ENCODE measurements around the gene SLC49A4.
"Not testable (repeated sequence)": the region's sequence is repeated elsewhere in the genome, so short reads cannot be mapped to it uniquely, and the experiment has no call there.

Gene SLC49A4

GRCh38 chr3:122794779-122795673, at the start of gene SLC49A4:
Gene SLC49A4, plus strand, starts transcription at chr3:122795069. Its CDS starts 124 bp downstream, at chr3:122795193.
- peak; percentile 37 to 42 for DNase-seq (ENCODE audit: low read depth in 2 of 2)

GRCh38 chr3:122745369-122746021, 49.4 kb upstream of the SLC49A4 start:
- no peak for DNase-seq (ENCODE audit: low read depth in 2 of 2)

GRCh38 chr3:122747295-122747694, 47.6 kb upstream of the SLC49A4 start:
- not testable (repeated sequence) for DNase-seq (ENCODE audit: low read depth in 2 of 2)

GRCh38 chr3:122748347-122748746, 46.5 kb upstream of the SLC49A4 start:
- no peak for DNase-seq (ENCODE audit: low read depth in 2 of 2)

- DNase-seq (ENCODE audit: low read depth in 2 of 2) = no peak
Measured at GRCh38 chr3:122754929-122755328, 39.9 kb upstream of the SLC49A4 start.

- no peak for DNase-seq (ENCODE audit: low read depth in 2 of 2)
Measured at GRCh38 chr3:122755491-122755890, 39.4 kb upstream of the SLC49A4 start.

GRCh38 chr3:122758877-122759560, 35.9 kb upstream of the SLC49A4 start:
- DNase-seq (ENCODE audit: low read depth in 2 of 2) = no peak

- no peak for DNase-seq (ENCODE audit: low read depth in 2 of 2)
Measured at GRCh38 chr3:122760453-122761271, 34.2 kb upstream of the SLC49A4 start.

GRCh38 chr3:122766430-122766829, 28.4 kb upstream of the SLC49A4 start:
- no peak for DNase-seq (ENCODE audit: low read depth in 2 of 2)

GRCh38 chr3:122767540-122768372, 27.1 kb upstream of the SLC49A4 start:
- no peak for DNase-seq (ENCODE audit: low read depth in 2 of 2)

GRCh38 chr3:122770521-122771202, 24.2 kb upstream of the SLC49A4 start:
- DNase-seq (ENCODE audit: low read depth in 2 of 2) = no peak

GRCh38 chr3:122772827-122773226, 22.0 kb upstream of the SLC49A4 start:
- no peak for DNase-seq (ENCODE audit: low read depth in 2 of 2)

- no peak for DNase-seq (ENCODE audit: low read depth in 2 of 2)
Measured at GRCh38 chr3:122773944-122774509, 20.8 kb upstream of the SLC49A4 start.

- DNase-seq (ENCODE audit: low read depth in 2 of 2) = no peak
Measured at GRCh38 chr3:122774564-122774963, 20.3 kb upstream of the SLC49A4 start.

GRCh38 chr3:122776675-122777468, 18.0 kb upstream of the SLC49A4 start:
- no peak for DNase-seq (ENCODE audit: low read depth in 2 of 2)

- no peak for DNase-seq (ENCODE audit: low read depth in 2 of 2)
Measured at GRCh38 chr3:122777563-122777962, 17.3 kb upstream of the SLC49A4 start.

GRCh38 chr3:122782804-122783203, 12.1 kb upstream of the SLC49A4 start:
- DNase-seq (ENCODE audit: low read depth in 2 of 2) = no peak

- DNase-seq (ENCODE audit: low read depth in 2 of 2) = no peak
Measured at GRCh38 chr3:122784436-122784835, 10.4 kb upstream of the SLC49A4 start.

- no peak for DNase-seq (ENCODE audit: low read depth in 2 of 2)
Measured at GRCh38 chr3:122785231-122785630, 9.6 kb upstream of the SLC49A4 start.

Measured in stimulated activated CD8-positive, alpha-beta memory T cell treated with anti-CD3 and anti-CD28 coated beads, Interleukin-2, amount 100 ng/mL, for 1 hour (primary cell).